ENCODE data around the gene PIGQ. TPM values are rescaled to one million over a fixed set of nuclear protein-coding genes. Genes with fewer than 3 reads are reported as not detected.

Gene PIGQ
- total and polyA plus RNA-seq, 2 of the 13 experiments (the other 11 are each of a cell fraction or from before 2014, with no cell fraction given): 7.7 to 19.7 TPM

GRCh38 chr16:543301-544164 is 26.2 kb upstream of the PIGQ start (continued):
- TF ChIP-seq RERE (CRISPR knock-in tag; IDR thresholded peaks at IDR 0.05; ENCODE audit: low read depth) (no peak), ZNF646 (CRISPR knock-in tag; IDR thresholded peaks at IDR 0.05) (no peak), ZSCAN12 (CRISPR knock-in tag; IDR thresholded peaks at IDR 0.05) (no peak), ZNF607 (CRISPR knock-in tag; IDR thresholded peaks at IDR 0.05; ENCODE audit: borderline replicate concordance) (no peak), KLF12 (CRISPR knock-in tag; IDR thresholded peaks at IDR 0.05; ENCODE audit: borderline replicate concordance) (0 out of 2 replicates have a peak, but pooled peaks have one; percentile 34), REL (CRISPR knock-in tag; conservative IDR thresholded peaks at IDR 0.05) (no peak), ZFP91 (CRISPR knock-in tag; IDR thresholded peaks at IDR 0.05; ENCODE audit: borderline replicate concordance) (peak; percentile 69; the same call in 1 of the 2 replicates), TRIM24 (CRISPR knock-in tag; IDR thresholded peaks at IDR 0.05) (no peak), SKI (IDR thresholded peaks at IDR 0.05; ENCODE audit: partially characterized antibody) (peak; percentile 32), NCOA1 (CRISPR knock-in tag; IDR thresholded peaks at IDR 0.05) (no peak), PATZ1 (CRISPR knock-in tag; IDR thresholded peaks at IDR 0.05) (peak; percentile 90), KDM5B (CRISPR knock-in tag; IDR thresholded peaks at IDR 0.05; ENCODE audit: borderline replicate concordance) (peak; percentile 62)

Measured in HepG2 (cell line).